ENCODE measurements around the gene CNOT8. TPM values are rescaled to one million over a fixed set of nuclear protein-coding genes. Genes with fewer than 3 reads are reported as not detected.

CNOT8 gene
- total RNA-seq (2014; rRNA removed; shearing (Covaris generic)), result 55.3 and 56.1 TPM in 2 replicates

GRCh38 chr5:154858297-154858971, at the start of gene CNOT8:
TSS of gene CNOT8 (plus strand) at chr5:154858627. CDS start at chr5:154863279, 4,652 bp downstream.

DNA sequence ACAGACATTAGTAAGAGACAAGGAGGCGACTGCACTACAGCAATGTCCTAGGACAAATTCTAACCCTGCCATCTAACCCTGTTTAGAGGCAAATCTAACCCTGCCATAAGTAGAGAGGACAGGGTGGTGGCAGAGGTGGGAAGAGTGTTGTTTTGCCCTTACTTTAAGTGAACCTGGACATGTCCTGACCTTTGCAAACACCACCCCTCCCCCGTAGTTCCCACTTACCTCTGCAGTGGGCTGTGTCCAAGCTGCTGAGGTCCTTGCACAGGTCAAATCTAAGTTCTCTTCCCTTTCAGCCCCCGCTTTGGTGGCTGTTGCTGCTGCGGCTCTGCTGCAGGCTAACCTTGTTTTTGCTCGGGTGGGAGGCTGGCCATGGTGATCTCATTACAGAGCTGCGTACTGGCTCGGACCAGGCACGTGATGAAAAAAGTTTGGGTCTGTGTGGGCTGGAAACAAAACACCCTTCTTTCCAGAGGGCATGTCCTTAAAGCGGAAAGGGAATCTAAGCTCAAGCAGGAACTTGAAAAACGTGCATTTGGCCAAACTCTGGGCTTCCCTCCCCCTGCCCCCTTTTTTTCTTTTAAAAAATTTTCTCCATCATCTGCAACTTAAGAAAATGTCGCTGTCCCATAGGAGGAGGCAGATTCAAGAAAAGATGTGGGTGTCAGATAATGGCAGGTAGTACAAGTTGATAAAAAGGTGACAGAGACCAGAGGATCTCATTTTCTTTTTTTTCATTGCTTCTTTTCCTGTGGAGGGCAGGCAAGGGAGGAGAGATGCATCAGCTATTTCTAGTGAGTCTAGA, 8.0 kb upstream of the CNOT8 start, which contains the start of gene FAXDC2:
FAXDC2 (minus strand) TSS at position 349 of the 808 bp plus-strand sequence. CDS start 12,425 bp downstream, outside the sequence.

Small RNA genes within 50 kb of the gene (small RNA-seq; reads per million reads assigned to genes)
- not detected for gene MIR378H

Other genes starting within 250 kb of the CNOT8 start
- gene LARP1, start 103.2 kb upstream of the CNOT8 start, total RNA-seq (2014; rRNA removed; shearing (Covaris generic)), result 84.0 and 89.2 TPM in 2 replicates
- gene FAXDC2, start 8.0 kb upstream of the CNOT8 start, total RNA-seq (2014; rRNA removed; shearing (Covaris generic)), result 4.5 and 5.0 TPM in 2 replicates
- gene GEMIN5, start 79.6 kb downstream of the CNOT8 start, total RNA-seq (2014; rRNA removed; shearing (Covaris generic)), result 19.3 and 20.5 TPM in 2 replicates
- 33.0 and 40.4 TPM in 2 replicates for gene MRPL22, start 82.4 kb downstream of the CNOT8 start, total RNA-seq (2014; rRNA removed; shearing (Covaris generic))
- gene KIF4B, start 155.1 kb downstream of the CNOT8 start, total RNA-seq (2014; rRNA removed; shearing (Covaris generic)), result 0.03 and 0.04 TPM in 2 replicates